Testis (tissue), 2 donors: ENCODE data around the gene TWIST2.

ENCODE experiments used
- CTCF ChIP-seq, 3 experiments: fragments of 450-650 bp in 2 of 3; fragments of 200-600 bp in 1 of 3; sonication (generic) in 1 of 3; IDR thresholded peaks; one replicate each; pipeline ENCODE4 v1.5.1; 2016 to 2019; ENCODE audit warnings: antibody characterized with exemption in 3 of 3, mild to moderate bottlenecking in 2 of 3, moderate library complexity in 1 of 3
- POLR2A ChIP-seq: fragments of 450-650 bp; IDR thresholded peaks from one replicate; pipeline ENCODE4 v1.6.1; 2017; ENCODE audit warnings: antibody characterized with exemption, mild to moderate bottlenecking, moderate library complexity

DNA sequence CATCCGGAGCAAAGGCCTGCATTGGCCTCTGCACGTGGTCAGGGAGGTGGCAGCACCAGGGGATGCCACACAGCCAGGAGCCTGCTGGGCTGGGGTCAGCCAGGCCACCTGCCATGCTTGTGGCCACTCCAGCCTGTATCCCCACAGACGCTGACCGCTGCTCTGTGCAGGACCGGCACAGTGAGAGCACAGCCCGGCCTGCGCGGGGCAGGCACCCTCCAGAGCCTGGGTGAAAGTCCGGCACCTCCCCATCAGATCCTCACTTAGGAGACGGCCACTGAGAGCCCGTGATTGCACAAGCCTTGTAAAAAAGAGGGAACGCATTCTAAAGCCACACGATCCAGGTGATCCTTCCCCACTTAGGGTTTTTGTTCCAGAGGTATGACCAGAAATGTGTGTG is 42.2 kb downstream of the TWIST2 start:
- TF ChIP-seq CTCF (IDR thresholded peaks at IDR 0.05): no peak
- no peak for TF ChIP-seq POLR2A
